Nucleus accumbens (tissue), 56 donors: ENCODE data around the gene ELMOD1.
A peak's percentile ranks its signal among the peaks of the same experiment; 100 is the strongest.

Experiments used
- DNase-seq, 56 donors: peaks; one replicate each; lab custom pipeline; 2025; lab: John Stamatoyannopoulos, UW

Gene ELMOD1

GRCh38 chr11:107625685-107625989, 34.7 kb downstream of the ELMOD1 start:
- no peak for DNase-seq

- DNase-seq: no peak
Observed at GRCh38 chr11:107631043-107631442, 40.1 kb downstream of the ELMOD1 start.

- peak in 1 of 56 donors; percentile 3 for DNase-seq
Observed at GRCh38 chr11:107631931-107632330, 41.0 kb downstream of the ELMOD1 start.

GRCh38 chr11:107646783-107647182, 55.8 kb downstream of the ELMOD1 start:
- DNase-seq: no peak

- no peak for DNase-seq
Observed at GRCh38 chr11:107648242-107648641, 57.3 kb downstream of the ELMOD1 start.

GRCh38 chr11:107651672-107652071, 60.7 kb downstream of the ELMOD1 start:
- no peak for DNase-seq

- no peak for DNase-seq
Observed at GRCh38 chr11:107653076-107653475, 62.1 kb downstream of the ELMOD1 start.

GRCh38 chr11:107655602-107656001, 64.7 kb downstream of the ELMOD1 start:
- no peak for DNase-seq

GRCh38 chr11:107659310-107659709, 68.4 kb downstream of the ELMOD1 start:
- DNase-seq: no peak

- no peak for DNase-seq
Observed at GRCh38 chr11:107660066-107660465, 69.1 kb downstream of the ELMOD1 start.

- no peak for DNase-seq
Observed at GRCh38 chr11:107661656-107662055, 70.7 kb downstream of the ELMOD1 start.

GRCh38 chr11:107665018-107665417, 74.1 kb downstream of the ELMOD1 start:
- peak in 3 of 56 donors; percentile 8 to 16 (median 11) for DNase-seq

- DNase-seq: no peak
Observed at GRCh38 chr11:107666911-107667613, 76.1 kb downstream of the ELMOD1 start.

GRCh38 chr11:107669191-107669740, 78.3 kb downstream of the ELMOD1 start:
- no peak for DNase-seq

GRCh38 chr11:107669893-107670601, 79.1 kb downstream of the ELMOD1 start:
- DNase-seq: no peak

GRCh38 chr11:107675902-107676301, 85.0 kb downstream of the ELMOD1 start:
- no peak for DNase-seq

GRCh38 chr11:107676336-107677057, 85.5 kb downstream of the ELMOD1 start:
- DNase-seq: no peak

- DNase-seq: no peak
Observed at GRCh38 chr11:107677924-107678631, 87.1 kb downstream of the ELMOD1 start.

GRCh38 chr11:107678632-107678971, 87.7 kb downstream of the ELMOD1 start:
- DNase-seq: no peak

- DNase-seq: no peak
Observed at GRCh38 chr11:107679255-107680024, 88.5 kb downstream of the ELMOD1 start.
